Astrocyte (in vitro differentiated cells and primary cell): ENCODE data around the gene EFNA5.

Experiments
- EZH2 ChIP-seq: IDR thresholded peaks from 2 replicates; pipeline ENCODE4 v1.6.1; 2012; ENCODE audit warnings: mild to moderate bottlenecking, low read length, inconsistent platforms; ENCODE audit not compliant: insufficient read depth
- TF ChIP-seq, protein P1 (sequence below): IDR thresholded peaks from 2 replicates; pipeline ENCODE4 v1.5.1; 2011; ENCODE audit warnings: low read depth, mild to moderate bottlenecking, inconsistent platforms, low read length, moderate library complexity; ENCODE audit not compliant: insufficient read depth

DNA sequence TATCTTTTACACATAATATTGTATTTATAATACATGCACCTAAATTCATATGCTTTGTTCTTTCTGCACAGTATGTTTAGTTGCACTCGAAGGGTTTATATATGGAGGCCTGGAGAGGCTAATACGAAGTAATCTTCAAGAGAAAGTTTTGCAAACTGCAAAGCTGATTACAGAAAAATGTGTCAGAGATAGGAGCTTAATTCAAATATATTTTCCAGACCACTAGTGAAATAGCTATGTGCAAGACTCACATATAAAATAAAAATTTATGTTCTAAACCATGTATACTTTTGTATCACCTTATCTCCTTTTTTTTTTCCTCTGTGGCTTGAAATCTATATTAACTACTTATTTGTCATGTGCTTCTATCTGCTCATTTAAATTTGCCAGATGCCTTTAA lies 313.8 kb downstream of the EFNA5 start:
- TF ChIP-seq EZH2, result no peak
- TF ChIP-seq, protein P1, sequence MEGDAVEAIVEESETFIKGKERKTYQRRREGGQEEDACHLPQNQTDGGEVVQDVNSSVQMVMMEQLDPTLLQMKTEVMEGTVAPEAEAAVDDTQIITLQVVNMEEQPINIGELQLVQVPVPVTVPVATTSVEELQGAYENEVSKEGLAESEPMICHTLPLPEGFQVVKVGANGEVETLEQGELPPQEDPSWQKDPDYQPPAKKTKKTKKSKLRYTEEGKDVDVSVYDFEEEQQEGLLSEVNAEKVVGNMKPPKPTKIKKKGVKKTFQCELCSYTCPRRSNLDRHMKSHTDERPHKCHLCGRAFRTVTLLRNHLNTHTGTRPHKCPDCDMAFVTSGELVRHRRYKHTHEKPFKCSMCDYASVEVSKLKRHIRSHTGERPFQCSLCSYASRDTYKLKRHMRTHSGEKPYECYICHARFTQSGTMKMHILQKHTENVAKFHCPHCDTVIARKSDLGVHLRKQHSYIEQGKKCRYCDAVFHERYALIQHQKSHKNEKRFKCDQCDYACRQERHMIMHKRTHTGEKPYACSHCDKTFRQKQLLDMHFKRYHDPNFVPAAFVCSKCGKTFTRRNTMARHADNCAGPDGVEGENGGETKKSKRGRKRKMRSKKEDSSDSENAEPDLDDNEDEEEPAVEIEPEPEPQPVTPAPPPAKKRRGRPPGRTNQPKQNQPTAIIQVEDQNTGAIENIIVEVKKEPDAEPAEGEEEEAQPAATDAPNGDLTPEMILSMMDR, result no peak
